Gastroesophageal sphincter (tissue), 4 donors: Measurements from ENCODE around the gene ATP2C1. TPM values are rescaled to one million over a fixed set of nuclear protein-coding genes. Genes with fewer than 3 reads are reported as not detected.

Experiments used
- ATAC-seq: fragments of 150-250 bp; one replicate; pipeline ENCODE4 v1.9.1; 2016; ENCODE audit warnings: mild to moderate bottlenecking, moderate library complexity
- H3K27ac ChIP-seq, 4 donors: fragments of 200-600 bp; sonication (generic) in 3 of 4; 1 replicate in 3 of 4; 2 replicates in 1 of 4; pipeline ENCODE4 v1.5.1; 2016 to 2019
- H3K27me3 ChIP-seq: fragments of 200-600 bp; sonication (generic); one replicate; pipeline ENCODE4 v1.5.1; 2019
- H3K36me3 ChIP-seq, 2 donors: fragments of 200-600 bp; sonication (generic); one replicate each; pipeline ENCODE4 v1.5.1; 2019; ENCODE audit warnings: control low read depth in 1 of 2
- H3K4me1 ChIP-seq, 3 donors: fragments of 200-600 bp; sonication (generic); 1 replicate in 2 of 3; 2 replicates in 1 of 3; pipeline ENCODE4 v1.5.1; 2016 to 2019; ENCODE audit warnings: control low read depth in 2 of 3
- H3K4me3 ChIP-seq, 2 donors: fragments of 200-600 bp; sonication (generic); one replicate each; pipeline ENCODE4 v1.5.1; 2019; ENCODE audit warnings: mild to moderate bottlenecking in 1 of 2, moderate library complexity in 1 of 2
- H3K9me3 ChIP-seq, 3 donors: fragments of 200-600 bp; sonication (generic); one replicate each; pipeline ENCODE4 v1.5.1; 2017 to 2019; ENCODE audit warnings: control low read depth in 2 of 3
- EP300 ChIP-seq: sonication (generic); formaldehyde crosslinking; IDR thresholded peaks from one replicate; pipeline ENCODE4 v1.6.1; 2017; ENCODE audit warnings: antibody characterized with exemption, mild to moderate bottlenecking
- POLR2A ChIP-seq, 2 donors: fragments of 450-650 bp; IDR thresholded peaks; one replicate each; pipeline ENCODE4 v1.6.1; 2017; ENCODE audit warnings: antibody characterized with exemption in 2 of 2, mild to moderate bottlenecking in 2 of 2, moderate library complexity in 1 of 2
- POLR2AphosphoS5 ChIP-seq: sonication (generic); formaldehyde crosslinking; IDR thresholded peaks from one replicate; pipeline ENCODE4 v1.6.1; 2017; ENCODE audit warnings: antibody characterized with exemption
- WGBS, 2 donors: methylation state at CpG; one replicate each; pipeline ENCODE4 v1.1.5; 2018; ENCODE audit warnings: low coverage in 1 of 2; 5-methylcytosine and 5-hydroxymethylcytosine counted together
- total RNA-seq, 4 donors: library from RNA; depleted of rRNA; stranded (reverse); fragments of >200 nt; gene quantifications; one replicate each; pipeline ENCODE4 v1.1.0, GENCODE V29; 2016
- TF ChIP-seq, protein P1 (sequence below), 4 experiments: fragments of 200-600 bp in 2 of 4; fragments of 450-650 bp in 2 of 4; sonication (generic) in 1 of 4; IDR thresholded peaks; one replicate each; pipeline ENCODE4 v1.5.1; 2017 to 2019; ENCODE audit warnings: antibody characterized with exemption in 4 of 4, mild to moderate bottlenecking in 2 of 4, moderate library complexity in 2 of 4

The ATP2C1 gene
- total RNA-seq, 4 donors from 2014 or later, result 36.7 to 56.6 (median 44.8) TPM

DNA sequence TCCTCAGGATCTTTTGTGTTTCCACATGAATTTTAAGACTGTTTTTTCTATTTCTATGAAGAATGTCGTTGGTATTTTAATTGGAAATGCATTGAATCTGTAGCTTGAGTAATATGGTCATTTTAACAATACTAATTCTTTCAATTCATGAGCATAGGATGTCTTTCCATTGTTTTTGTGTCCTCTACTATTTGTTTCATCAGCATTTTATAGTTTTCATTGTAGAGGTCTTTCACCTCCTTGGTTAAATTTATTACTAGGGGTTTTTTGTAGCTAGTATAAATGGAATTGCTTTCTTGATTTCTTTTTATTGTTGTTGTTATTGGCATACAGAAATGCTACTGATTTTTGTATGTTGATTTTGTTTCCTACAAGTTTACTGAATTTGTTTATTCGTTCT, 17.3 kb upstream of the ATP2C1 start:
- ATAC-seq, result no peak
- TF ChIP-seq EP300 (no peak), POLR2AphosphoS5 (no peak), POLR2A (IDR thresholded peaks at IDR 0.05) (no peak)
- TF ChIP-seq, protein P1, sequence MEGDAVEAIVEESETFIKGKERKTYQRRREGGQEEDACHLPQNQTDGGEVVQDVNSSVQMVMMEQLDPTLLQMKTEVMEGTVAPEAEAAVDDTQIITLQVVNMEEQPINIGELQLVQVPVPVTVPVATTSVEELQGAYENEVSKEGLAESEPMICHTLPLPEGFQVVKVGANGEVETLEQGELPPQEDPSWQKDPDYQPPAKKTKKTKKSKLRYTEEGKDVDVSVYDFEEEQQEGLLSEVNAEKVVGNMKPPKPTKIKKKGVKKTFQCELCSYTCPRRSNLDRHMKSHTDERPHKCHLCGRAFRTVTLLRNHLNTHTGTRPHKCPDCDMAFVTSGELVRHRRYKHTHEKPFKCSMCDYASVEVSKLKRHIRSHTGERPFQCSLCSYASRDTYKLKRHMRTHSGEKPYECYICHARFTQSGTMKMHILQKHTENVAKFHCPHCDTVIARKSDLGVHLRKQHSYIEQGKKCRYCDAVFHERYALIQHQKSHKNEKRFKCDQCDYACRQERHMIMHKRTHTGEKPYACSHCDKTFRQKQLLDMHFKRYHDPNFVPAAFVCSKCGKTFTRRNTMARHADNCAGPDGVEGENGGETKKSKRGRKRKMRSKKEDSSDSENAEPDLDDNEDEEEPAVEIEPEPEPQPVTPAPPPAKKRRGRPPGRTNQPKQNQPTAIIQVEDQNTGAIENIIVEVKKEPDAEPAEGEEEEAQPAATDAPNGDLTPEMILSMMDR (IDR thresholded peaks at IDR 0.05), result no peak
- Histone ChIP-seq H3K27ac (no peak overlapping the region), H3K4me3 (no peak overlapping the region), H3K4me1 (no peaks in the 10 kb centered on the region), H3K36me3 (no peaks in the 10 kb centered on the region), H3K27me3 (no peaks in the 10 kb centered on the region), H3K9me3 (peaks cover 0 to 28% (median 0%) of the 10 kb centered on the region in 3 donors)
- WGBS, 2 donors, result 45 to 71% methylated on average over 2 of the region's 2 CpGs

GRCh38 chr3:130878464-130878863, 15.4 kb upstream of the ATP2C1 start:
- no peak for ATAC-seq
- H3K9me3 ChIP-seq, result peaks cover 0 to 28% (median 0%) of the 10 kb centered on the region in 3 donors
- no peaks in the 10 kb centered on the region for H3K4me1 ChIP-seq
- TF ChIP-seq, protein P1 (IDR thresholded peaks at IDR 0.05), result no peak
- TF ChIP-seq POLR2A (IDR thresholded peaks at IDR 0.05) (no peak), POLR2AphosphoS5 (no peak), EP300 (no peak)
- H3K4me3 ChIP-seq, result no peak overlapping the region
- H3K27ac ChIP-seq, result no peak overlapping the region
- no peaks in the 10 kb centered on the region for H3K36me3 ChIP-seq
- no peaks in the 10 kb centered on the region for H3K27me3 ChIP-seq

GRCh38 chr3:130889416-130889946, 4.4 kb upstream of the ATP2C1 start:
- TF ChIP-seq POLR2A (IDR thresholded peaks at IDR 0.05), result no peak
- TF ChIP-seq, protein P1 (IDR thresholded peaks at IDR 0.05), result no peak
- no peak for TF ChIP-seq EP300
- no peak for TF ChIP-seq POLR2AphosphoS5
- 54 to 71% methylated on average over 1 of the region's 1 CpG for WGBS, 2 donors
- Histone ChIP-seq H3K9me3 (no peaks in the 10 kb centered on the region), H3K27ac (no peak overlapping the region), H3K4me1 (peaks cover 0 to 9% (median 0%) of the 10 kb centered on the region in 3 donors), H3K36me3 (no peaks in the 10 kb centered on the region), H3K27me3 (no peaks in the 10 kb centered on the region), H3K4me3 (no peak overlapping the region)
- no peak for ATAC-seq

DNA sequence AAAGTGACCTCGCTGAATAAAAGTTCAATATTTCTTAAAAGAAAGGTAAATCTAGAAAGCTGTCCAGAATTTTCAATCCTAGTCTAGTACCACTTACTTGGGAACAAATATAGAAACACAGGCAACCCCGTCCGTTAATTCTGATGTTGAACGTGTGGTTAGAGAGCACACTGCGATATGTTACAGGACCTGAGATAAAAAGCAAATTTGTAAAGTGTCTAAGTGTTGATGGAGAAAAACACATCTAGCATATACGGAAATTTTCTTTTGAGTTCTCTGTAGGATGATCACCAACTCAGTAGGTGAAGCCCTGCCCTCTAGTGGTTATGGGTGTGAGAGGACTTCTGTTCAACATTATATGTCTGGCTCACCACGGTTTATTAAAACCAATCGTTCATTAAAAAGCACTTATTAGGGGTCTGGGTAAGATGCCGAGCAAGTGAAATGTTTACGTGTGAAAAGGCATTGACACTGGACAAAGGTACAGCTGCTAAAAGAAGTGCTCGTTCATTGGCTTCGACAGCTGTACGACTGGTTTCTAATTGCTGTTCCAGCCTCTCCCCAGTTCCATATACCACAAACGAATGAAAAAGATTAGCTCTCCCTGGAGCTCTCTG, 1.0 kb upstream of the ATP2C1 start:
- ATAC-seq, result peak; percentile 46
- Histone ChIP-seq H3K4me3 (peak overlapping the region; percentile 80 to 81), H3K27ac (peak overlapping the region; percentile 91 to 98 (median 94)), H3K27me3 (no peaks in the 10 kb centered on the region), H3K9me3 (no peaks in the 10 kb centered on the region), H3K4me1 (peaks cover 0 to 39% (median 8%) of the 10 kb centered on the region in 3 donors), H3K36me3 (no peaks in the 10 kb centered on the region)
- 0 to 2% methylated on average over 10 to 14 of the region's 14 CpGs for WGBS, 2 donors
- peak; percentile 25 for TF ChIP-seq POLR2AphosphoS5
- TF ChIP-seq, protein P1 (IDR thresholded peaks at IDR 0.05), result peak; percentile 82 to 92 (median 85)
- TF ChIP-seq POLR2A (IDR thresholded peaks at IDR 0.05), result no peak
- no peak for TF ChIP-seq EP300
